H1 (cell line): ENCODE data around the gene NUP42. TPM values are rescaled to one million over a fixed set of nuclear protein-coding genes. Genes with fewer than 3 reads are reported as not detected.

Experiments used
- CTCF ChIA-PET: fragments of 300-600 bp; sonication (Branson Sonifier 250); formaldehyde crosslinking; loops from one replicate; lab custom pipeline; 2021; ENCODE audit not compliant: partially characterized antibody; lab: Charles Lee
- POLR2A ChIA-PET: fragments of 300-600 bp; sonication (Branson Sonifier 250); formaldehyde crosslinking; loops from one replicate; lab custom pipeline; 2021; ENCODE audit warnings: inconsistent platforms; ENCODE audit not compliant: partially characterized antibody; lab: Charles Lee
- DNase-seq, 2 experiments: peaks; one replicate each; pipeline versions ENCODE4 v3.0.0 to v3.0.0-alpha.2; 2010 to 2022; ENCODE audit warnings: low spot score in 2 of 2, low read depth in 1 of 2, mixed read lengths in 1 of 2
- FAIRE-seq: peaks from 2 replicates; lab custom pipeline; 2011; peaks lifted over from hg19 to GRCh38; lab: Jason Lieb, UNC
- H2AFZ ChIP-seq: 2 replicates; pipeline ENCODE4 v1.8.1; 2012; ENCODE audit warnings: low read length, inconsistent platforms
- H2AK5ac ChIP-seq: 2 replicates; pipeline ENCODE4 v1.6.1; 2013; ENCODE audit warnings: low read depth, low read length
- H2BK120ac ChIP-seq: replicated peaks from 2 replicates; pipeline ENCODE3; 2013; ENCODE audit warnings: low read depth, low read length, inconsistent platforms
- H2BK12ac ChIP-seq: 2 replicates; pipeline ENCODE4 v1.6.1; 2013; ENCODE audit warnings: low read depth, low read length
- H2BK15ac ChIP-seq: 2 replicates; pipeline ENCODE4 v1.6.1; 2013; ENCODE audit warnings: low read length
- H2BK20ac ChIP-seq: 2 replicates; pipeline ENCODE4 v1.6.1; 2013; ENCODE audit warnings: low read length
- H2BK5ac ChIP-seq: 2 replicates; pipeline ENCODE4 v1.6.1; 2013; ENCODE audit warnings: low read depth, low read length
- H3K14ac ChIP-seq: 2 replicates; pipeline ENCODE4 v1.6.1; 2013; ENCODE audit warnings: inconsistent platforms; ENCODE audit not compliant: insufficient read length
- H3K18ac ChIP-seq: 2 replicates; pipeline ENCODE4 v1.6.1; 2013; ENCODE audit warnings: low read length; ENCODE audit errors: extremely low read depth
- H3K23ac ChIP-seq: 2 replicates; pipeline ENCODE4 v1.6.1; 2013; ENCODE audit warnings: inconsistent platforms; ENCODE audit not compliant: insufficient read length
- H3K23me2 ChIP-seq: 2 replicates; pipeline ENCODE4 v1.6.1; 2013; ENCODE audit warnings: low read depth, low read length
- H3K27ac ChIP-seq: 2 replicates; pipeline ENCODE4 v1.6.1; 2011; ENCODE audit warnings: low read depth, low read length, inconsistent platforms
- H3K27me3 ChIP-seq, 4 experiments: replicated peaks in 1 of 4; 1 replicate in 1 of 4; 2 replicates in 3 of 4; pipeline versions ENCODE4 v1.6.1 to v1.8.1; 2011 to 2013; ENCODE audit warnings: low read length in 3 of 4, mild to moderate bottlenecking in 3 of 4, inconsistent platforms in 2 of 4, mixed read lengths in 2 of 4, moderate library complexity in 1 of 4; ENCODE audit not compliant: control insufficient read depth in 3 of 4, insufficient read depth in 3 of 4; ENCODE audit errors: extremely low read depth in 1 of 4
- H3K36me3 ChIP-seq, 4 experiments: 2 replicates each; pipeline versions ENCODE4 v1.6.1 to v1.8.1; 2011 to 2013; ENCODE audit warnings: mild to moderate bottlenecking in 4 of 4, low read length in 3 of 4, moderate library complexity in 2 of 4, control low read depth in 1 of 4, inconsistent platforms in 1 of 4; ENCODE audit not compliant: insufficient read depth in 4 of 4, control insufficient read depth in 2 of 4
- H3K4ac ChIP-seq: replicated peaks from 2 replicates; pipeline ENCODE3; 2013; ENCODE audit warnings: low read length, low read depth, mixed read lengths, inconsistent platforms; ENCODE audit not compliant: insufficient read length
- H3K4me1 ChIP-seq, 4 experiments: replicated peaks in 1 of 4; 1 replicate in 1 of 4; 2 replicates in 3 of 4; pipeline versions ENCODE4 v1.6.1 to v1.8.1; 2011 to 2013; ENCODE audit warnings: low read length in 3 of 4, inconsistent platforms in 2 of 4, mixed read lengths in 1 of 4; ENCODE audit not compliant: insufficient read depth in 4 of 4, control insufficient read depth in 3 of 4
- H3K4me2 ChIP-seq, 2 experiments: 2 replicates each; pipeline versions ENCODE4 v1.6.1 to v1.8.1; 2011 to 2013; ENCODE audit warnings: low read depth in 2 of 2, low read length in 2 of 2, control low read depth in 1 of 2, inconsistent platforms in 1 of 2, mild to moderate bottlenecking in 1 of 2; ENCODE audit not compliant: insufficient read depth in 1 of 2
- H3K4me3 ChIP-seq, 4 experiments: fragments of 200-600, 300-600 bp in 1 of 4; sonication (generic), shearing (Covaris generic), sonication (Bioruptor Twin) in 1 of 4; 2 replicates each; pipeline versions ENCODE4 v1.5.1 to v1.8.1; 2011 to 2016; ENCODE audit warnings: low read length in 4 of 4, low read depth in 3 of 4, control low read depth in 2 of 4, inconsistent platforms in 2 of 4, mild to moderate bottlenecking in 2 of 4, mixed read lengths in 1 of 4, moderate library complexity in 1 of 4; ENCODE audit not compliant: insufficient read depth in 2 of 4; ENCODE audit errors: extremely low read depth in 1 of 4
- H3K56ac ChIP-seq: replicated peaks from 2 replicates; pipeline ENCODE3; 2013; ENCODE audit warnings: low read depth, mild to moderate bottlenecking, mixed read lengths, low read length, inconsistent platforms; ENCODE audit not compliant: insufficient read length
- H3K79me1 ChIP-seq: 2 replicates; pipeline ENCODE4 v1.6.1; 2013; ENCODE audit warnings: low read depth, low read length, control low read depth
- H3K79me2 ChIP-seq, 2 experiments: 2 replicates each; pipeline versions ENCODE4 v1.6.1 to v1.8.1; 2012 to 2013; ENCODE audit warnings: low read length in 2 of 2, mild to moderate bottlenecking in 2 of 2, inconsistent platforms in 1 of 2; ENCODE audit not compliant: insufficient read depth in 2 of 2, control insufficient read depth in 1 of 2
- H3K9ac ChIP-seq, 4 experiments: replicated peaks in 1 of 4; 1 replicate in 1 of 4; 2 replicates in 3 of 4; pipeline versions ENCODE4 v1.6.1 to v1.8.1; 2011 to 2013; ENCODE audit warnings: low read depth in 3 of 4, low read length in 3 of 4, control low read depth in 2 of 4, mild to moderate bottlenecking in 2 of 4, moderate library complexity in 2 of 4, inconsistent platforms in 1 of 4; ENCODE audit errors: extremely low read depth in 1 of 4
- H3K9me3 ChIP-seq, 2 experiments: 2 replicates each; pipeline versions ENCODE4 v1.6.1 to v1.8.1; 2012 to 2013; ENCODE audit warnings: mild to moderate bottlenecking in 2 of 2, moderate library complexity in 2 of 2, control low read depth in 1 of 2, inconsistent platforms in 1 of 2, low read depth in 1 of 2, low read length in 1 of 2, mixed read lengths in 1 of 2; ENCODE audit not compliant: insufficient read depth in 2 of 2
- H4K20me1 ChIP-seq, 2 experiments: replicated peaks in 1 of 2; 2 replicates each; pipeline versions ENCODE3 to v1.8.1; 2011 to 2013; ENCODE audit warnings: inconsistent platforms in 2 of 2, low read length in 2 of 2, mild to moderate bottlenecking in 1 of 2; ENCODE audit not compliant: insufficient read depth in 2 of 2, control insufficient read depth in 1 of 2
- H4K5ac ChIP-seq: 2 replicates; pipeline ENCODE4 v1.6.1; 2013; ENCODE audit warnings: low read length, low read depth, mixed read lengths, inconsistent platforms; ENCODE audit not compliant: insufficient read length
- H4K8ac ChIP-seq: 2 replicates; pipeline ENCODE4 v1.8.0; 2013; ENCODE audit warnings: mild to moderate bottlenecking, moderate library complexity, low read length, inconsistent platforms; ENCODE audit not compliant: insufficient read depth; ENCODE audit errors: extremely low read depth
- H4K91ac ChIP-seq: replicated peaks from 2 replicates; pipeline ENCODE3; 2013; ENCODE audit warnings: low read length, mixed read lengths, inconsistent platforms; ENCODE audit not compliant: insufficient read length
- WGBS, 2 experiments: shearing (Covaris generic) in 1 of 2; methylation state at CpG; one replicate each; pipeline versions ENCODE4 v1.1.6 to v1.1.7; 2013 to 2015; ENCODE audit warnings: low lambda C conversion rate in 2 of 2, mixed read lengths in 2 of 2, inconsistent platforms in 1 of 2, low coverage in 1 of 2, missing lambda C conversion rate in 1 of 2; ENCODE audit not compliant: insufficient replicate concordance in 2 of 2, insufficient coverage in 1 of 2, insufficient read length in 1 of 2; ENCODE audit errors: extremely low coverage in 1 of 2, missing lambda C conversion rate in 1 of 2; 5-methylcytosine and 5-hydroxymethylcytosine counted together
- polyA plus RNA-seq, 7 experiments: library from polyadenylated mRNA; depleted of rRNA in 3 of 7; stranded (reverse) in 5 of 7; unstranded in 2 of 7; fragments of >200 nt in 5 of 7; fragments of 200-250 nt in 2 of 7; gene quantifications; 1 replicate in 5 of 7; 2 replicates in 1 of 7; 4 replicates in 1 of 7; pipeline versions ENCODE4 v1.2.1 to v1.2.3, GENCODE V29; 2011 to 2013; ENCODE audit warnings: missing spikeins in 2 of 7, mixed read lengths in 2 of 7
- total RNA-seq: library from RNA; stranded (reverse); fragmentation: NEBNext Ultra II Directional; extraction: Animal tissue kit (Norgen Biotek cat#: 25700); gene quantifications from 2 replicates; pipeline ENCODE4 v1.2.1, GENCODE V29; 2021

Gene NUP42
- total and polyA plus RNA-seq, 2 of the 8 experiments (the other 6 are each of a cell fraction or from before 2014, with no cell fraction given), result 31.8 to 41.2 TPM

DNA sequence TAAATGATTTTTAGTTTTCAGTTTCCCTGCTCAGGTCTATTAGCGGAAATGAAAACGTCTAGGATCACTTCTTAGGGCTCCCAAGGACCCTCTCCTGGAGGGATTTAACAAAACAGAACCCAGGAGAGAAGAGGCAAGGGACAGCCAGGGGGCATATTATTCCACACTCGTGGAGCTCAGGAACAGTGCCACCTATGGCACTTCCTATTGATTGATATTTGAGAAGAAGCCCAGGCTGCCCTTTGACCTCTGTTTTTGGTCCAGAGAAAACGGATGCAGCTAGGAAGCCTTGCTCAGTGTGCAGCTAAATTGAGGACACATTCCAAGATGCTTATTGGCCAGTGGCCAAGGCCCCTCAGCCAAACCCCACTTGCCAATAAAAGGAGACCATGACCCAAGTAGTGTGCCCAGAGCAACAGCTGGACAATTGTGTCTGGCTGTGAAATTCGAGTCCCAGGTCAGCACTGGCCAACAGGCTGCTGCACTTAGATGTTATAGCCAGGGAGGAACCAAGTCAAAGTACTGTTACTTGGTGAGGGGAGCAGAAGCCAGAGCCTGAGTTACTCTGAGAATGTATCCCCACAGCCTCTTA lies 40.7 kb downstream of the NUP42 start:
- ChIA-PET CTCF (interaction anchor here (1.0 to 1.8 kb wide), 6 partner anchors 8 to 137 kb away, joined by 3 to 6 read pairs (median 4); no protein-coding TSS in a partner anchor), POLR2A (interaction anchor here (1.5 to 2.0 kb wide), 3 partner anchors 9 to 25 kb away, joined by 4 to 5 read pairs (median 4); no protein-coding TSS in a partner anchor)
- H3K14ac ChIP-seq, result no peak overlapping the region
- no peak overlapping the region for H4K91ac ChIP-seq
- DNase-seq (no peak), FAIRE-seq (no peak)
- no peak overlapping the region for H3K56ac ChIP-seq
- H3K27me3 ChIP-seq, result no peaks in the 10 kb centered on the region
- no peak overlapping the region for H4K8ac ChIP-seq
- H3K9ac ChIP-seq, result no peak overlapping the region
- no peak overlapping the region for H2AFZ ChIP-seq
- peaks cover 0 to 3% (median 0%) of the 10 kb centered on the region in 4 experiments; a peak in 2 of 7 replicates for H3K4me1 ChIP-seq
- no peak overlapping the region for H3K4me2 ChIP-seq
- H4K20me1 ChIP-seq, result no peaks in the 10 kb centered on the region
- H3K9me3 ChIP-seq, result no peaks in the 10 kb centered on the region
- no peaks in the 10 kb centered on the region for H3K79me1 ChIP-seq
- H3K27ac ChIP-seq, result no peak overlapping the region
- H3K79me2 ChIP-seq, result no peaks in the 10 kb centered on the region
- H4K5ac ChIP-seq, result no peak overlapping the region
- H3K18ac ChIP-seq, result no peak overlapping the region
- no peak overlapping the region for H3K23ac ChIP-seq
- H3K4me3 ChIP-seq, result no peak overlapping the region
- H3K36me3 ChIP-seq, result no peaks in the 10 kb centered on the region
- no peak overlapping the region for H2BK5ac ChIP-seq
- H2BK12ac ChIP-seq, result no peak overlapping the region
- H3K23me2 ChIP-seq, result no peaks in the 10 kb centered on the region
- H3K4ac ChIP-seq, result no peak overlapping the region
- WGBS, 2 experiments, result 75% methylated on average over 5 of the region's 5 CpGs; no CpG with 5 or more reads in 1 of the 2 experiments
- H2BK120ac ChIP-seq, result no peak overlapping the region
- no peak overlapping the region for H2AK5ac ChIP-seq
- H2BK20ac ChIP-seq, result no peak overlapping the region
- H2BK15ac ChIP-seq, result no peak overlapping the region
